ENCODE results near the gene RTRAF. TPM values are rescaled to one million over a fixed set of nuclear protein-coding genes. Genes with fewer than 3 reads are reported as not detected.

RTRAF gene
- total RNA-seq, 1 experiment from 2014 or later: 184 TPM

- Histone ChIP-seq H3K79me2 (ENCODE audit: low read depth) (no peaks in the 10 kb centered on the region), H2AFZ (no peak overlapping the region), H4K20me1 (ENCODE audit: insufficient read depth) (no peaks in the 10 kb centered on the region), H3K27ac (no peak overlapping the region), H3F3A (ENCODE audit: insufficient read depth, low read depth) (no peaks in the 10 kb centered on the region), H3K36me3 (ENCODE audit: low read depth) (no peaks in the 10 kb centered on the region), H3K27me3 (ENCODE audit: insufficient read depth, low read depth) (no peaks in the 10 kb centered on the region), H3K4me2 (no peak overlapping the region), H3K4me3 (no peak overlapping the region), H3K4me1 (replicated peaks; ENCODE audit: insufficient read depth) (no peaks in the 10 kb centered on the region), H3K9me2 (ENCODE audit: insufficient read depth) (no peaks in the 10 kb centered on the region; the same call in 1 of the 2 replicates), H3K9me3 (ENCODE audit: insufficient read depth, low read depth) (no peaks in the 10 kb centered on the region)
- intact Hi-C loops (cut with micrococcal nuclease; ENCODE audit: unreplicated experiment): no loop called here
- BruUV-seq (replicated peaks): no TSS peak
- CTCF ChIA-PET: no interaction called here
- no peak for DNase-seq
- POLR2A ChIA-PET (ENCODE audit: unreplicated experiment): no interaction called here
- TF ChIP-seq EZH2 (IDR thresholded peaks at IDR 0.05; ENCODE audit: low read depth): no peak
- no peak for TF ChIP-seq CTCF (conservative IDR thresholded peaks at IDR 0.05)
Observed at GRCh38 chr14:52059649-52060048, 70.3 kb downstream of the RTRAF start.

GRCh38 chr14:52060080-52060479 lies 70.7 kb downstream of the RTRAF start:
- Histone ChIP-seq H3K4me2 (no peak overlapping the region), H4K20me1 (ENCODE audit: insufficient read depth) (no peaks in the 10 kb centered on the region), H3K4me3 (no peak overlapping the region), H3K36me3 (ENCODE audit: low read depth) (no peaks in the 10 kb centered on the region), H3K9me3 (ENCODE audit: insufficient read depth, low read depth) (no peaks in the 10 kb centered on the region), H3K9me2 (ENCODE audit: insufficient read depth) (no peaks in the 10 kb centered on the region; the same call in 1 of the 2 replicates), H3K79me2 (ENCODE audit: low read depth) (no peaks in the 10 kb centered on the region), H3K4me1 (replicated peaks; ENCODE audit: insufficient read depth) (no peaks in the 10 kb centered on the region), H3K27me3 (ENCODE audit: insufficient read depth, low read depth) (no peaks in the 10 kb centered on the region), H2AFZ (no peak overlapping the region), H3F3A (ENCODE audit: insufficient read depth, low read depth) (no peaks in the 10 kb centered on the region), H3K27ac (no peak overlapping the region)
- no peak for TF ChIP-seq CTCF (conservative IDR thresholded peaks at IDR 0.05)
- TF ChIP-seq EZH2 (IDR thresholded peaks at IDR 0.05; ENCODE audit: low read depth): no peak
- intact Hi-C loops (cut with micrococcal nuclease; ENCODE audit: unreplicated experiment): no loop called here
- POLR2A ChIA-PET (ENCODE audit: unreplicated experiment): interaction anchor here (0.6 kb wide), 1 partner anchor 10 kb away, joined by 3 read pairs; no protein-coding TSS in a partner anchor
- BruUV-seq (replicated peaks): no TSS peak
- CTCF ChIA-PET: interaction anchor here (0.5 kb wide), 1 partner anchor 16 kb away, joined by 3 read pairs; no protein-coding TSS in a partner anchor
- no peak for DNase-seq

Other genes starting within 250 kb of the RTRAF start
- gene GNG2, start 128.9 kb upstream of the RTRAF start, total RNA-seq (2021): 0.33 TPM in 1 of 2 replicates, not detected in the other
- 0.11 TPM in 1 of 2 replicates, not detected in the other for gene NID2, start 79.5 kb downstream of the RTRAF start, total RNA-seq (2021)

Measured in PC-9 (cell line).